ENCODE results near the gene BAIAP2L2. TPM values are rescaled to one million over a fixed set of nuclear protein-coding genes. Genes with fewer than 3 reads are reported as not detected.

Gene BAIAP2L2
- total and polyA plus RNA-seq, 12 donors = 0.09 to 6.0 (median 0.55) TPM; not detected in 1

GRCh38 chr22:38082986-38083710 is 27.3 kb downstream of the BAIAP2L2 start:
- intact Hi-C loops (cut with DNase I) = no loop called here
- no peaks in the 10 kb centered on the region for H3K36me3 ChIP-seq (replicated peaks in 1 of 2)
- H3K27ac ChIP-seq = no peak overlapping the region
- no peaks in the 10 kb centered on the region for H3K9me3 ChIP-seq (replicated peaks in 1 of 3)
- WGBS, 4 donors = 73 to 77% (median 76%) methylated on average over 22 to 24 of the region's 24 CpGs
- no peak for DNase-seq
- no peak overlapping the region for H3K4me3 ChIP-seq
- peaks cover 16% of the 10 kb centered on the region for H3K27me3 ChIP-seq
- H3K4me1 ChIP-seq (replicated peaks in 1 of 2) = peaks cover 15 to 19% of the 10 kb centered on the region in 2 donors
- TF ChIP-seq POLR2A (IDR thresholded peaks at IDR 0.05) (no peak), CTCF (IDR thresholded peaks at IDR 0.05) (no peak)

- TF ChIP-seq CTCF (IDR thresholded peaks at IDR 0.05) = no peak
- Histone ChIP-seq H3K27ac (no peak overlapping the region), H3K27me3 (peaks cover 16% of the 10 kb centered on the region), H3K4me3 (peak overlapping the region in 1 of 4 donors; percentile 52), H3K4me1 (replicated peaks in 1 of 2) (peaks cover 15 to 19% of the 10 kb centered on the region in 2 donors), H3K9me3 (replicated peaks in 1 of 3) (no peaks in the 10 kb centered on the region), H3K36me3 (replicated peaks in 1 of 2) (no peaks in the 10 kb centered on the region)
- DNase-seq = no peak
- intact Hi-C loops (cut with DNase I) = no loop called here
- 12 to 28% (median 17%) methylated on average over 9 to 52 of the region's 52 CpGs for WGBS, 4 donors
Observed at GRCh38 chr22:38081941-38082828, 28.3 kb downstream of the BAIAP2L2 start.

GRCh38 chr22:38081636-38081940 is 28.9 kb downstream of the BAIAP2L2 start:
- peaks cover 16% of the 10 kb centered on the region for H3K27me3 ChIP-seq
- TF ChIP-seq POLR2A (IDR thresholded peaks at IDR 0.05) = no peak
- no peak for TF ChIP-seq CTCF (IDR thresholded peaks at IDR 0.05)
- H3K4me1 ChIP-seq (replicated peaks in 1 of 2) = peaks cover 15 to 19% of the 10 kb centered on the region in 2 donors
- intact Hi-C loops (cut with DNase I) = no loop called here
- WGBS, 4 donors = 5 to 14% (median 10%) methylated on average over 4 to 17 of the region's 17 CpGs; no CpG with 5 or more reads in 1 of the 4 donors
- DNase-seq = no peak
- peak overlapping the region in 1 of 4 donors; percentile 52 for H3K4me3 ChIP-seq
- H3K27ac ChIP-seq = no peak overlapping the region
- no peaks in the 10 kb centered on the region for H3K36me3 ChIP-seq (replicated peaks in 1 of 2)
- no peaks in the 10 kb centered on the region for H3K9me3 ChIP-seq (replicated peaks in 1 of 3)

GRCh38 chr22:38080850-38081635 is 29.4 kb downstream of the BAIAP2L2 start:
- DNase-seq = peak in 2 of 7 donors; percentile 39 to 41
- H3K27me3 ChIP-seq = peaks cover 16% of the 10 kb centered on the region
- TF ChIP-seq POLR2A (IDR thresholded peaks at IDR 0.05) (no peak), CTCF (IDR thresholded peaks at IDR 0.05) (peak in 1 of 6 experiments; percentile 12)
- 3 to 20% (median 10%) methylated on average over 4 to 110 of the region's 110 CpGs for WGBS, 4 donors
- H3K4me3 ChIP-seq = peak overlapping the region in 1 of 4 donors; percentile 52
- intact Hi-C loops (cut with DNase I) = no loop called here
- peaks cover 15 to 19% of the 10 kb centered on the region in 2 donors for H3K4me1 ChIP-seq (replicated peaks in 1 of 2)
- H3K9me3 ChIP-seq (replicated peaks in 1 of 3) = no peaks in the 10 kb centered on the region
- no peaks in the 10 kb centered on the region for H3K36me3 ChIP-seq (replicated peaks in 1 of 2)
- H3K27ac ChIP-seq = no peak overlapping the region
